WTC11 (cell line): Measurements from ENCODE around the gene HDAC7.

Source experiments
- ARID4B ChIP-seq: sonication (generic); formaldehyde crosslinking; IDR thresholded peaks from 2 replicates; pipeline ENCODE4 v1.8.0; 2023; ENCODE audit warnings: missing genetic modification reagents, mild to moderate bottlenecking, borderline replicate concordance
- ATF1 ChIP-seq: sonication (generic); formaldehyde crosslinking; IDR thresholded peaks from 2 replicates; pipeline ENCODE4 v1.8.1; 2023; ENCODE audit warnings: mild to moderate bottlenecking, moderate library complexity, missing genetic modification reagents
- CTCF ChIP-seq: fragments of 200-600 bp; IDR thresholded peaks from 2 replicates; pipeline ENCODE4 v1.8.0; 2022; ENCODE audit warnings: antibody characterized with exemption
- ELF4 ChIP-seq: sonication (generic); formaldehyde crosslinking; IDR thresholded peaks from 2 replicates; pipeline ENCODE4 v1.8.1; 2022; ENCODE audit warnings: low read depth, mild to moderate bottlenecking, moderate library complexity, missing genetic modification reagents
- HMGA2 ChIP-seq: fragments of 250-450 bp; sonication (Bioruptor Pico); IDR thresholded peaks from 2 replicates; pipeline ENCODE4 v1.4.0; 2021; ENCODE audit warnings: mild to moderate bottlenecking, moderate library complexity
- IRF1 ChIP-seq: sonication (generic); formaldehyde crosslinking; IDR thresholded peaks from 2 replicates; pipeline ENCODE4 v1.8.0; 2023; ENCODE audit warnings: missing genetic modification reagents
- NFYB ChIP-seq: sonication (generic); formaldehyde crosslinking; conservative IDR thresholded peaks from 2 replicates; pipeline ENCODE4 v1.8.0; 2022; ENCODE audit warnings: low read depth, missing genetic modification reagents
- SP1 ChIP-seq: sonication (generic); formaldehyde crosslinking; conservative IDR thresholded peaks from 2 replicates; pipeline ENCODE4 v1.8.1; 2022; ENCODE audit warnings: missing genetic modification reagents
- TP53 ChIP-seq: sonication (generic); formaldehyde crosslinking; IDR thresholded peaks from 2 replicates; pipeline ENCODE4 v1.8.1; 2023; ENCODE audit warnings: mild to moderate bottlenecking, missing genetic modification reagents
- USF1 ChIP-seq: sonication (generic); formaldehyde crosslinking; IDR thresholded peaks from 2 replicates; pipeline ENCODE4 v1.8.0; 2022; ENCODE audit warnings: mild to moderate bottlenecking, missing genetic modification reagents
- USF2 ChIP-seq: sonication (generic); formaldehyde crosslinking; IDR thresholded peaks from 2 replicates; pipeline ENCODE4 v1.8.1; 2023; ENCODE audit warnings: mild to moderate bottlenecking, missing genetic modification reagents, moderate library complexity
- ZBTB43 ChIP-seq: sonication (generic); formaldehyde crosslinking; IDR thresholded peaks from 2 replicates; pipeline ENCODE4 v1.8.1; 2023; ENCODE audit warnings: mild to moderate bottlenecking, missing genetic modification reagents
- ZNF416 ChIP-seq: fragments of 250-450 bp; sonication (Bioruptor Pico); IDR thresholded peaks from 2 replicates; pipeline ENCODE4 v1.9.0; 2021; ENCODE audit warnings: mild to moderate bottlenecking, inconsistent platforms
- TF ChIP-seq, protein P1 (sequence below): sonication (generic); formaldehyde crosslinking; IDR thresholded peaks from 2 replicates; pipeline ENCODE4 v1.8.0; 2022; ENCODE audit warnings: mild to moderate bottlenecking, missing genetic modification reagents

DNA sequence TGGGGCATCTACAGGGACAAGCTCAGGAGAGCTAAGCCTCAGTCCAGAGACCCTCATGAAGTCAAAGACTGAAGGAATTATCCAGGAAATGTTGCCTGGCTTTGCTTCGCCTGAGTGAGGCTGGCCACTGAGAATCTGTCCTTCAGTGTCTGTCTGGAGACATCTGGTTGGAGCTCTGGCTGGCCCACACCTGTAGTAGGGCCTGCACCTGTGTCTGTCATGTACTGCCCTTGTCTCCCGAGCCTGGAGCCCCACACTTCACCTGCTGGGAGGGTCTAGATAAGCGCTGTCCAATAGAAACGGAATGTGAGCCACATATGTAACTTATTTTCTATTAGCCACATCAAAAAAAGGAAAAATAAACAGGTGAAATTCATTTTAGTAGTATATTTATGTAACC lies 9.9 kb upstream of the HDAC7 start:
- TF ChIP-seq CTCF, result no peak
- TF ChIP-seq SP1 (CRISPR knock-in tag), result no peak
- no peak for TF ChIP-seq HMGA2 (CRISPR knock-in tag)
- TF ChIP-seq USF2 (CRISPR knock-in tag), result no peak
- TF ChIP-seq, protein P1, sequence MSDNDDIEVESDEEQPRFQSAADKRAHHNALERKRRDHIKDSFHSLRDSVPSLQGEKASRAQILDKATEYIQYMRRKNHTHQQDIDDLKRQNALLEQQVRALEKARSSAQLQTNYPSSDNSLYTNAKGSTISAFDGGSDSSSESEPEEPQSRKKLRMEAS (CRISPR knock-in tag), result no peak
- TF ChIP-seq TP53, result no peak
- TF ChIP-seq ZNF416, result no peak
- TF ChIP-seq ARID4B, result no peak
- no peak for TF ChIP-seq NFYB
- TF ChIP-seq ELF4 (CRISPR knock-in tag), result no peak
- no peak for TF ChIP-seq IRF1 (CRISPR knock-in tag)
- no peak for TF ChIP-seq ATF1
- no peak for TF ChIP-seq USF1 (CRISPR knock-in tag)
- TF ChIP-seq ZBTB43 (CRISPR knock-in tag), result no peak
